OCI-LY3 (cell line): ENCODE measurements around the gene FGF22.
"Not testable (repeated sequence)": the region's sequence is repeated elsewhere in the genome, so short reads cannot be mapped to it uniquely, and the experiment has no call there.

Experiments
- EZH2phosphoT487 ChIP-seq: fragments of 200-600 bp; shearing (Covaris generic); IDR thresholded peaks from 2 replicates; pipeline ENCODE4 v1.6.1; 2018; ENCODE audit warnings: antibody characterized with exemption, mixed run types, low read depth
- TF ChIP-seq, protein P1 (sequence below): fragments of 200-600, 300-600 bp; sonication (generic); IDR thresholded peaks from 2 replicates; pipeline ENCODE4 v1.5.1; 2014; ENCODE audit warnings: antibody characterized with exemption, low read length, low read depth

- TF ChIP-seq, protein P1, sequence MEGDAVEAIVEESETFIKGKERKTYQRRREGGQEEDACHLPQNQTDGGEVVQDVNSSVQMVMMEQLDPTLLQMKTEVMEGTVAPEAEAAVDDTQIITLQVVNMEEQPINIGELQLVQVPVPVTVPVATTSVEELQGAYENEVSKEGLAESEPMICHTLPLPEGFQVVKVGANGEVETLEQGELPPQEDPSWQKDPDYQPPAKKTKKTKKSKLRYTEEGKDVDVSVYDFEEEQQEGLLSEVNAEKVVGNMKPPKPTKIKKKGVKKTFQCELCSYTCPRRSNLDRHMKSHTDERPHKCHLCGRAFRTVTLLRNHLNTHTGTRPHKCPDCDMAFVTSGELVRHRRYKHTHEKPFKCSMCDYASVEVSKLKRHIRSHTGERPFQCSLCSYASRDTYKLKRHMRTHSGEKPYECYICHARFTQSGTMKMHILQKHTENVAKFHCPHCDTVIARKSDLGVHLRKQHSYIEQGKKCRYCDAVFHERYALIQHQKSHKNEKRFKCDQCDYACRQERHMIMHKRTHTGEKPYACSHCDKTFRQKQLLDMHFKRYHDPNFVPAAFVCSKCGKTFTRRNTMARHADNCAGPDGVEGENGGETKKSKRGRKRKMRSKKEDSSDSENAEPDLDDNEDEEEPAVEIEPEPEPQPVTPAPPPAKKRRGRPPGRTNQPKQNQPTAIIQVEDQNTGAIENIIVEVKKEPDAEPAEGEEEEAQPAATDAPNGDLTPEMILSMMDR: not testable (repeated sequence)
- not testable (repeated sequence) for TF ChIP-seq EZH2phosphoT487
These were observed 18.5 kb upstream of the FGF22 start for GRCh38 chr19:621191-621590.
